B cell (primary cell): ENCODE results near the gene KIRREL3. TPM values are rescaled to one million over a fixed set of nuclear protein-coding genes. Genes with fewer than 3 reads are reported as not detected.

Source experiments
- ATAC-seq: fragments of 200-7000 bp; cut with Tn5 transposase; one replicate; pipeline ENCODE4 v1.10.0; 2021; ENCODE audit warnings: low read depth, mild to moderate bottlenecking, moderate number of reproducible peaks, moderate library complexity
- CTCF ChIA-PET: fragments of 350-600 bp; sonication (Branson Sonifier 250); formaldehyde crosslinking; loops from one replicate; lab custom pipeline; 2021; ENCODE audit warnings: antibody characterized with exemption, inconsistent platforms; lab: Charles Lee
- POLR2A ChIA-PET: fragments of 350-600 bp; sonication (Branson Sonifier 250); formaldehyde crosslinking; loops from one replicate; lab custom pipeline; 2021; ENCODE audit warnings: antibody characterized with exemption; lab: Charles Lee
- DNase-seq: peaks from one replicate; pipeline ENCODE4 v3.0.0; 2013
- H2AFZ ChIP-seq: 2 replicates; pipeline ENCODE4 v1.6.1; 2012; ENCODE audit warnings: mild to moderate bottlenecking, low read depth, low read length; ENCODE audit not compliant: insufficient read depth, poor library complexity, severe bottlenecking
- H3K27ac ChIP-seq, 2 donors: 1 replicate in 1 of 2; 2 replicates in 1 of 2; pipeline ENCODE4 v1.5.1; 2012 to 2013; ENCODE audit warnings: low read length in 2 of 2, mild to moderate bottlenecking in 2 of 2, moderate library complexity in 1 of 2
- H3K27me3 ChIP-seq, 4 experiments: fragments of 200-600 bp in 1 of 4; sonication (generic) in 1 of 4; replicated peaks in 1 of 4; 1 replicate in 2 of 4; 2 replicates in 2 of 4; pipeline versions ENCODE4 v1.6.1 to v1.7.0; 2013 to 2016; ENCODE audit warnings: low read length in 3 of 4, mild to moderate bottlenecking in 2 of 4, mixed read lengths in 1 of 4, moderate library complexity in 1 of 4; ENCODE audit not compliant: insufficient read depth in 4 of 4, control insufficient read depth in 3 of 4; ENCODE audit errors: control extremely low read depth in 1 of 4
- H3K36me3 ChIP-seq, 2 experiments: replicated peaks in 1 of 2; 1 replicate in 1 of 2; 2 replicates in 1 of 2; pipeline versions ENCODE4 v1.6.1 to v1.7.1; 2013; ENCODE audit warnings: low read length in 1 of 2; ENCODE audit not compliant: insufficient read depth in 2 of 2, control insufficient read depth in 1 of 2; ENCODE audit errors: control extremely low read depth in 1 of 2, extremely low read depth in 1 of 2
- H3K4me1 ChIP-seq, 2 donors: fragments of 200-600 bp in 1 of 2; sonication (generic) in 1 of 2; 1 replicate in 1 of 2; 2 replicates in 1 of 2; pipeline versions ENCODE4 v1.5.1 to v1.6.1; 2013 to 2017; ENCODE audit warnings: low read length in 2 of 2; ENCODE audit not compliant: control insufficient read depth in 2 of 2, insufficient read depth in 2 of 2
- H3K4me2 ChIP-seq: replicated peaks from 2 replicates; pipeline ENCODE3; 2012; ENCODE audit warnings: mild to moderate bottlenecking, low read depth, low read length; ENCODE audit not compliant: poor library complexity, severe bottlenecking
- H3K4me3 ChIP-seq, 5 experiments: fragments of 200-600 bp in 1 of 5; sonication (generic) in 1 of 5; 1 replicate in 3 of 5; 2 replicates in 2 of 5; pipeline versions ENCODE4 v1.5.1 to v1.7.0; 2011 to 2016; ENCODE audit warnings: low read length in 4 of 5, mild to moderate bottlenecking in 4 of 5, low read depth in 2 of 5, control low read depth in 1 of 5, moderate library complexity in 1 of 5; ENCODE audit not compliant: insufficient read depth in 1 of 5; ENCODE audit errors: control extremely low read depth in 1 of 5, extremely low read depth in 1 of 5
- H3K79me2 ChIP-seq: fragments of 200-600 bp; sonication (generic); one replicate; pipeline ENCODE4 v1.6.0; 2016; ENCODE audit warnings: low read length; ENCODE audit not compliant: control insufficient read depth, insufficient read depth
- H3K9ac ChIP-seq: fragments of 200-600 bp; sonication (generic); 2 replicates; pipeline ENCODE4 v1.6.1; 2017; ENCODE audit warnings: mild to moderate bottlenecking, low read length, moderate library complexity
- H3K9me3 ChIP-seq, 3 donors: one replicate each; pipeline versions ENCODE4 v1.6.1 to v1.7.1; 2013; ENCODE audit warnings: low read length in 2 of 3; ENCODE audit not compliant: control insufficient read depth in 2 of 3, insufficient read depth in 1 of 3; ENCODE audit errors: control extremely low read depth in 1 of 3
- H4K20me1 ChIP-seq: 2 replicates; pipeline ENCODE4 v1.6.0; 2012; ENCODE audit warnings: mild to moderate bottlenecking, low read length; ENCODE audit not compliant: insufficient read depth, control insufficient read depth, poor library complexity, severe bottlenecking
- H3K27ac Mint-ChIP-seq: one replicate; pipeline ENCODE4 v1.8.0; 2021; ENCODE audit warnings: mixed read lengths
- H3K27me3 Mint-ChIP-seq: one replicate; pipeline ENCODE4 v1.8.0; 2021; ENCODE audit warnings: mixed read lengths
- H3K4me1 Mint-ChIP-seq: one replicate; pipeline ENCODE4 v1.8.0; 2021; ENCODE audit warnings: mixed read lengths
- H3K4me3 Mint-ChIP-seq: one replicate; pipeline ENCODE4 v1.8.0; 2021; ENCODE audit warnings: mixed read lengths
- H3K9me3 Mint-ChIP-seq: one replicate; pipeline ENCODE4 v1.8.0; 2022; ENCODE audit warnings: mixed read lengths; ENCODE audit not compliant: insufficient read depth
- EZH2 ChIP-seq: IDR thresholded peaks from 2 replicates; pipeline ENCODE4 v1.6.1; 2012; ENCODE audit warnings: borderline replicate concordance, low read depth, mild to moderate bottlenecking, moderate library complexity, low read length; ENCODE audit not compliant: insufficient read depth, poor library complexity, severe bottlenecking
- WGBS: methylation state at CpG from one replicate; pipeline ENCODE4 v1.1.5; 2013; ENCODE audit warnings: missing lambda C conversion rate; ENCODE audit not compliant: insufficient coverage; 5-methylcytosine and 5-hydroxymethylcytosine counted together
- intact Hi-C: fragments of 100-400 bp; cut with micrococcal nuclease; formaldehyde crosslinking; loops from one replicate; pipeline ENCODE4 v1.10.0; 2022
- polyA plus RNA-seq: library from polyadenylated mRNA; depleted of rRNA; stranded (reverse); fragments of >200 nt; gene quantifications from 2 replicates; pipeline ENCODE4 v1.2.3, GENCODE V29; 2012
- total RNA-seq, 2 donors: library from RNA; stranded (reverse); fragments of 120-200 nt in 1 of 2; gene quantifications; 1 replicate in 1 of 2; 2 replicates in 1 of 2; pipeline versions ENCODE4 v1.2.3 to v1.2.4, GENCODE V29; 2013 to 2022
- TF ChIP-seq, protein P1 (sequence below): fragments of 200-600 bp; IDR thresholded peaks from one replicate; pipeline ENCODE4 v1.8.0; 2022; ENCODE audit warnings: antibody characterized with exemption, mild to moderate bottlenecking

Gene KIRREL3
- total and polyA plus RNA-seq, 2 donors (not counting 1 experiment from before 2014, with no cell fraction given) = not detected

DNA sequence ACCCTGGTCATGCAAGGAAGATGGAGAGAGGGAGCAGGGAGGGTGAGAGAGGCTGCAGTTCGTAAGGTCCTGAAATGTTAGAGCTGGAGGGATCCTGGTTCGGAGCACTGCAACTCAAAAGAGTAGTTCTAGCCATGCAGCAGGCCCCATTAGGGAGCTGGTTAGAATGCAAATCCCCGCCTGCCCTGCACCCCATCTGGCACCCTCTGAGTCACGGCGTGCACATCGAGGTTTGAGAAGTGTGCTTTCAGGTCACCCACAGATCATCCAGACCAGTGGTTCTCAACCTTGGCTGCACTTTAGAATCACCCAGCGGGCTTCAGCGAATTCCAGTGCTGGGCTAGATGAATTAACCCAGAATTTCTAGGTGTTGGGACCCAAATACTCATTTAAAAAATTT lies 596.9 kb downstream of the KIRREL3 start:
- TF ChIP-seq, protein P1, sequence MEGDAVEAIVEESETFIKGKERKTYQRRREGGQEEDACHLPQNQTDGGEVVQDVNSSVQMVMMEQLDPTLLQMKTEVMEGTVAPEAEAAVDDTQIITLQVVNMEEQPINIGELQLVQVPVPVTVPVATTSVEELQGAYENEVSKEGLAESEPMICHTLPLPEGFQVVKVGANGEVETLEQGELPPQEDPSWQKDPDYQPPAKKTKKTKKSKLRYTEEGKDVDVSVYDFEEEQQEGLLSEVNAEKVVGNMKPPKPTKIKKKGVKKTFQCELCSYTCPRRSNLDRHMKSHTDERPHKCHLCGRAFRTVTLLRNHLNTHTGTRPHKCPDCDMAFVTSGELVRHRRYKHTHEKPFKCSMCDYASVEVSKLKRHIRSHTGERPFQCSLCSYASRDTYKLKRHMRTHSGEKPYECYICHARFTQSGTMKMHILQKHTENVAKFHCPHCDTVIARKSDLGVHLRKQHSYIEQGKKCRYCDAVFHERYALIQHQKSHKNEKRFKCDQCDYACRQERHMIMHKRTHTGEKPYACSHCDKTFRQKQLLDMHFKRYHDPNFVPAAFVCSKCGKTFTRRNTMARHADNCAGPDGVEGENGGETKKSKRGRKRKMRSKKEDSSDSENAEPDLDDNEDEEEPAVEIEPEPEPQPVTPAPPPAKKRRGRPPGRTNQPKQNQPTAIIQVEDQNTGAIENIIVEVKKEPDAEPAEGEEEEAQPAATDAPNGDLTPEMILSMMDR = no peak
- TF ChIP-seq EZH2 = no peak
- WGBS = 48% methylated on average over 6 of the region's 8 CpGs
- no peak overlapping the region for H3K4me3 ChIP-seq
- no peaks in the 10 kb centered on the region for H3K79me2 ChIP-seq
- no peak overlapping the region for H3K4me2 ChIP-seq
- intact Hi-C loops = no loop called here
- ATAC-seq (no peak), DNase-seq (no peak)
- no peaks in the 10 kb centered on the region for H3K27me3 ChIP-seq
- POLR2A ChIA-PET = no interaction called here
- H3K9ac ChIP-seq = no peak overlapping the region
- no peaks in the 10 kb centered on the region for H4K20me1 ChIP-seq
- H3K36me3 ChIP-seq = no peaks in the 10 kb centered on the region
- CTCF ChIA-PET = interaction anchor here (1.0 kb wide), 1 partner anchor 78 kb away, joined by 3 read pairs; no protein-coding TSS in a partner anchor
- Mint-ChIP-seq H3K9me3 (no peaks in the 10 kb centered on the region), H3K27ac (no peak overlapping the region), H3K4me3 (no peak overlapping the region), H3K4me1 (no peaks in the 10 kb centered on the region), H3K27me3 (peaks cover 8% of the 10 kb centered on the region)
- H3K4me1 ChIP-seq = no peaks in the 10 kb centered on the region
- no peak overlapping the region for H2AFZ ChIP-seq
- H3K27ac ChIP-seq = no peak overlapping the region
- peaks cover 0 to 4% (median 0%) of the 10 kb centered on the region in 3 donors for H3K9me3 ChIP-seq

DNA sequence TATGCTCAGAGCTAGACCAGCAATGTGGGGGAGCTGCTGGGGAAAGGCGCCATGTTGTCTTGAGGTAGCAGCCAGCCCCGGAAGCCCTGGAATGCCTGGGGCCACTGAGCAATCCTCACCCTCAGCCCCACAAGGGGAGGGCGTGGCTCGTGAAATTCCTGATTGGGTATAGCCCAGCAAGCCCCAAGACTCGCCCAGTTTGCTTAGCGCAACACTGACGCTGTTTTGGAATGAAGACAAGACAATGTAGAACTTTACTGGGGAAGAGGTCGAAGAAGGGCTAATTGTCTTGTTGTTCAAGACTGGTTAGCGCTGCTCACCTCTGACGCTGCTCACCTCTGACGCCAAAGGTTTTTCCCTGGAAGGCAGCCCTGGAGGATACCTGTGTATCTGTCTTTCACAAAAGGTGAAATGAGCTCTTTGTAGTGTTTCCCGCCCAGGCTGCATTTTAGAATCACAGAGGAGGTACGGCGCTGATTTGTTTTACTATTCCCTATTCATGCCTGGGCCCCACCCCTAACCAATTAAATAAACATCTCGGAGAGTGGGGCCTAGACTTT lies 597.5 kb downstream of the KIRREL3 start:
- ATAC-seq = no peak
- H3K27me3 Mint-ChIP-seq = peaks cover 8% of the 10 kb centered on the region
- H3K27ac ChIP-seq = no peak overlapping the region
- no peaks in the 10 kb centered on the region for H3K4me1 ChIP-seq
- H3K4me3 Mint-ChIP-seq = no peak overlapping the region
- no peaks in the 10 kb centered on the region for H4K20me1 ChIP-seq
- TF ChIP-seq, protein P1 = no peak
- no peaks in the 10 kb centered on the region for H3K9me3 Mint-ChIP-seq
- H2AFZ ChIP-seq = no peak overlapping the region
- no peak overlapping the region for H3K9ac ChIP-seq
- no peak overlapping the region for H3K4me2 ChIP-seq
- DNase-seq = no peak
- H3K9me3 ChIP-seq = peaks cover 0 to 5% (median 0%) of the 10 kb centered on the region in 3 donors
- CTCF ChIA-PET = no interaction called here
- H3K4me3 ChIP-seq = no peak overlapping the region
- no peaks in the 10 kb centered on the region for H3K27me3 ChIP-seq
- intact Hi-C loops = no loop called here
- WGBS = 98% methylated on average over 9 of the region's 15 CpGs
- POLR2A ChIA-PET = no interaction called here
- no peak overlapping the region for H3K27ac Mint-ChIP-seq
- H3K4me1 Mint-ChIP-seq = no peaks in the 10 kb centered on the region
- H3K36me3 ChIP-seq = no peaks in the 10 kb centered on the region
- no peaks in the 10 kb centered on the region for H3K79me2 ChIP-seq
